Neuron (in vitro differentiated cells): ENCODE results near the gene TMEM178B.
"Not testable (repeated sequence)": the region's sequence is repeated elsewhere in the genome, so short reads cannot be mapped to it uniquely, and the experiment has no call there.

Experiments used
- H2AFZ ChIP-seq: one replicate; pipeline ENCODE4 v1.6.1; 2013; ENCODE audit warnings: low read depth, mild to moderate bottlenecking, inconsistent platforms, low read length, moderate library complexity
- H3K27me3 ChIP-seq: one replicate; pipeline ENCODE4 v1.6.1; 2013; ENCODE audit warnings: low read length; ENCODE audit not compliant: insufficient read depth
- H3K36me3 ChIP-seq: one replicate; pipeline ENCODE4 v1.6.1; 2013; ENCODE audit warnings: low read length; ENCODE audit not compliant: insufficient read depth
- H3K4me1 ChIP-seq: one replicate; pipeline ENCODE4 v1.6.1; 2013; ENCODE audit warnings: low read length; ENCODE audit not compliant: insufficient read depth
- H3K4me3 ChIP-seq: 2 replicates; pipeline ENCODE4 v1.5.1; 2013; ENCODE audit warnings: mild to moderate bottlenecking, low read length, moderate library complexity
- H3K9me3 ChIP-seq: one replicate; pipeline ENCODE4 v1.6.1; 2013; ENCODE audit warnings: low read length

The TMEM178B gene

DNA sequence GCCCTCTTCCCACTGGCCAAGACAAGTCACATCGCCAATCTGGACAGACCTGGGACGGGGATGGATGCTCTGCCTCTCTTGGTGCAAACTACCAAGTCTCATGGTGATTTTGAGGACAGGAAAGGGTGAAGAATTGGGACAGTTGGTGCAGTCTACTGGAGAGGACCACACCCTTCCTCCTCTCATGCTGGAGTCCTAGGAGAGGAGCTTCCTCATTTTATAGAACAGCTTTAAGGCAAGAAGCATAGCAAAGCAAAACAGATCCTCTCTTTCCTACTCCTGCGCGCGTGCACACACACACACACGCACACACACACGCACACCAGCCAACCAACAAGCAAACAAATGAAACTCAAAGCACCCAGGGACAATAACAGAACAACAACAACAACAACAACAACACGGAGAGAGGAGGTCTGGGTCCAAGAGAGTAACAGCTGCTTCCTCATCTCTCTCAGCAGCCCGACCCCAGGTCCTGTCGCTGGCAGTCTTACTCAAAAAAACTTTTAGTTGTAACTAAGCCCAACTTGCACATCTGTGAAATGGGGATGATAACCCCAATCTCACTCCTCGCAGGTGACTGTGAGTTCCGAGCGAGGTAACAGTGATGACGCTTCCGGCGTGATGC is 83.4 kb downstream of the TMEM178B start:
- H3K36me3 ChIP-seq, result no peaks in the 10 kb centered on the region
- no peaks in the 10 kb centered on the region for H3K4me1 ChIP-seq

GRCh38 chr7:141158561-141158960 is 84.7 kb downstream of the TMEM178B start:
- no peak overlapping the region for H3K4me3 ChIP-seq
- no peaks in the 10 kb centered on the region for H3K9me3 ChIP-seq
- no peaks in the 10 kb centered on the region for H3K4me1 ChIP-seq

More for the DNA sequence above, 83.4 kb downstream of the TMEM178B start:
- H3K4me3 ChIP-seq, result no peak overlapping the region
- no peaks in the 10 kb centered on the region for H3K9me3 ChIP-seq
- H3K27me3 ChIP-seq, result no peaks in the 10 kb centered on the region
- H2AFZ ChIP-seq, result no peak overlapping the region

DNA sequence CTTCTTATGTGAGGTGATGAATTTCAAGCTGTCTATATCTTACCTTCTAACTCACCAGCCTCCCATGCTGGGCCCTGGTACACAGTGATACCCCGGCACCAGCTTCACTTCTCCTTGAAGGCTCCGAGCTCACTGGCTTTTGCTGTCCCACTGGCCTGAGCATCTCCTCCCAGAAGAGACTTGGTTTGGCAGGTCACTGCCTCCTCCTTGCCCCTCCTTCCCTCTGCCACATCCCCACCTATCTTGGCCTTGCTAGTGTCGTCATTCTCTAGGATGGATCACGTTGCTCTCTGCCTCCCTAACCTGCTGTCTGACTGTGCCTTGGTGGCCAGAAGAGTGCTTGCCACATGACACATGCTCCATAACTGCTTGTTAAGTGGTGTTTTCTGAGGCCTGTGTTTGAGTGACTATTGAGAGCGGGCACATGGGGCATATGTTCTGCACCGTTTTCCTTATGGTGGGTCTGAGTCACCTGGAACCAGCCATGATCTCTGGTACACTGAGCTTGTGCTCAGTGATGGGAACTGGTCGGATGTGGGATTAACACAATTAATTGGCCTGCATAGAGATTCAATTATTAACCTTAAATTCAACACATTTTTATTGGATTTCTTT is 86.5 kb downstream of the TMEM178B start:
- Histone ChIP-seq H2AFZ (no peak overlapping the region), H3K36me3 (no peaks in the 10 kb centered on the region), H3K4me1 (no peaks in the 10 kb centered on the region), H3K4me3 (no peak overlapping the region), H3K9me3 (no peaks in the 10 kb centered on the region), H3K27me3 (no peaks in the 10 kb centered on the region)

More at GRCh38 chr7:141158561-141158960, 84.7 kb downstream of the TMEM178B start:
- no peaks in the 10 kb centered on the region for H3K36me3 ChIP-seq
- no peak overlapping the region for H2AFZ ChIP-seq
- no peaks in the 10 kb centered on the region for H3K27me3 ChIP-seq

DNA sequence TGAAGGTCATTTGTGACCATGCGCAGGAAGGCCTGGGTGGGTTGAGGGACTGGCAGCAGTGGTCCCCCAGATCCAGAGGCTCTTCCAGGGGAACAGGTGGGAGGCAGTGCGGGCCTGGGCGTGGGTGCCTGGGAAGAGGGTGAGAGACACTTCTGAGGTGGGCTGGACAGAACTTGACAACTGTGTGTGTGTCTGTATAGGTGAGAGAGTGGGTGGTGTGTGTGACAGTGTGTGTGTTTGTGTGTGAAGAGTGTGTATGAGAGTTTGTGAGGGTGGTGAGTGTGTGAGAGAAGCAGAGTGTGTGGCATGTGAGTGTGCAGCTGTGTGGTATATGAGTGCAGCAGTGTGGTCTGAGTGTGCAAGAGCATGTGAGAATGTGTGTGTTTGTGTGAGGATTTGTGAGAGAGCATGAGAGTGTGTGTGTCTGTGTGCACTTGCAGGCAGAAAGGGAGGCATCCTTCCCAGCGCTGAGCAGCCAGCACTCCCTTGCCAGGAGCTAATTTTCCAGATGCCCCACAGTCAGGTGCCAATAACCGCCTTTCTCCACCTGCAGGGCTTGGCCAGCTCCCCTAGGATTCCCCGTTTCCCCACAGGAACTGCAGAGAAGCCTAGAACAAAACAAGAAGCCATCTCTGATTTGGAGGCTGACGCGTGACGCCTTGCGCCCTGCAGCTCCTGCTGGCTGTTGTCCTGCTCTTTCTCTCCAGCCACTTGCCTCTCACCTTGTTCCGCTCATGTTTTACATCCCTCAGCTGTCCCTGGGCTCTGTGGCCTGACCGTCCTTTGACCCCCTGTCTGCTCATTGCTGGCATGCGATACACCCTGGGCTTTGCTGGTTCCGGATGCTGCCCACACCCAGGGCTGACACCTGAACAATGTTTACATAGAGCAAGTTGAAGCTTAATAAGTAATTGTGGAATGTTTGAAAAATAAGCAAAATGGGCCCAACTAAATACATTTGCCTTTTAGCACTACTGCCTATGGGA is 88.0 kb downstream of the TMEM178B start:
- no peaks in the 10 kb centered on the region for H3K4me1 ChIP-seq
- H2AFZ ChIP-seq, result no peak overlapping the region
- no peak overlapping the region for H3K4me3 ChIP-seq
- no peaks in the 10 kb centered on the region for H3K36me3 ChIP-seq
- H3K27me3 ChIP-seq, result no peaks in the 10 kb centered on the region
- no peaks in the 10 kb centered on the region for H3K9me3 ChIP-seq

- no peak overlapping the region for H2AFZ ChIP-seq
- no peak overlapping the region for H3K4me3 ChIP-seq
- no peaks in the 10 kb centered on the region for H3K9me3 ChIP-seq
- no peaks in the 10 kb centered on the region for H3K36me3 ChIP-seq
- H3K4me1 ChIP-seq, result no peaks in the 10 kb centered on the region
- H3K27me3 ChIP-seq, result no peaks in the 10 kb centered on the region
Observed at GRCh38 chr7:141165521-141165920, 91.7 kb downstream of the TMEM178B start.

- Histone ChIP-seq H3K27me3 (no peaks in the 10 kb centered on the region), H3K36me3 (no peaks in the 10 kb centered on the region), H3K4me1 (no peaks in the 10 kb centered on the region), H3K9me3 (no peaks in the 10 kb centered on the region), H3K4me3 (no peak overlapping the region), H2AFZ (no peak overlapping the region)
Observed at GRCh38 chr7:141166926-141167325, 93.1 kb downstream of the TMEM178B start.

DNA sequence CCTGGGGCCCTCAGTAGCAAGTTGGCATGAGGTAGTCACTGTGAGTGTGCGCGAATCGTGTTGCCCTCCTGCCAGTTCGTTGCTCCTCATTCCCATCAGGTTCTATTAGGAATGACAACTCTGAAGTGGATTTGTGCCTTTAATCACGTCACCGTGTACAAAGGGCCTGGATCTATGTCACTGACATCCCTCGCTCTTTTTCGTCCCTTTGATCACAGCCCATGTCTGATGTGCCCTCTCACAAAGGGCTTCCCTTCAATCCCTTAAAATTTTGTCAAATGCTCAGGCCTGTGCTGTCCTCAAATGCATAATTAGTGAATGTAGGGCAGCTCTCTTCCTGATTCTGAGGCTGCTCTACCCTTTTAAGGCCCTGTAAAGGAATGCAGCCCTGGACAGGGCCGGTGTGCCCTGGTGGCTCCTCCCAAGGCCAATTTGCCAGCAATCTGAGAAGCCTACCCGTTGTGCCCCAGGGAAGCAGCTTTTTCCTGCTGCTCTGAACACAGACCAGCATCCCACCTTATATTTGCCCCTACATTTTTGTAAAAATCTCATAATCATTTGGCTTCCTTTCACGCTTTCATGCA is 93.6 kb downstream of the TMEM178B start:
- Histone ChIP-seq H3K4me1 (no peaks in the 10 kb centered on the region), H3K9me3 (no peaks in the 10 kb centered on the region), H3K36me3 (no peaks in the 10 kb centered on the region), H3K27me3 (no peaks in the 10 kb centered on the region), H3K4me3 (no peak overlapping the region), H2AFZ (no peak overlapping the region)

DNA sequence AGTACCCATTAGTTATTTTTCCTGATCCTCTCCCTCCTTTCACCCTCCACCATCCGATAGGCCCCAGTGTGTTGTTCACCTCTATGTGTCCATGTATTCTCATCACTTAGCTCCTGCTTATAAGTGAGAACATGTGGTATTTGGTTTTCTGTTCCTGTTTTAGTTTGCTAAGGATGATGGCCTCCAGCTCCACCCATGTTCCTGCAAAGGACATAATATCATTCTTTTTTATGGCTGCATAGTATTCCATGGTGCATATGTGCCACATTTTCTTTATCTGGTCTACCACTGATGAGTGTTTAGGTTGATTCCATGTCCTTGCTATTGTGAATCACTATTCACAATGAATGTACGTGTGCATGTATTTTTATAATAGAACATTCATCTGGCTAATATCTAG is 95.3 kb downstream of the TMEM178B start:
- not testable (repeated sequence) for H3K4me3 ChIP-seq, H2AFZ ChIP-seq, H3K36me3 ChIP-seq, H3K4me1 ChIP-seq, H3K27me3 ChIP-seq, H3K9me3 ChIP-seq

DNA sequence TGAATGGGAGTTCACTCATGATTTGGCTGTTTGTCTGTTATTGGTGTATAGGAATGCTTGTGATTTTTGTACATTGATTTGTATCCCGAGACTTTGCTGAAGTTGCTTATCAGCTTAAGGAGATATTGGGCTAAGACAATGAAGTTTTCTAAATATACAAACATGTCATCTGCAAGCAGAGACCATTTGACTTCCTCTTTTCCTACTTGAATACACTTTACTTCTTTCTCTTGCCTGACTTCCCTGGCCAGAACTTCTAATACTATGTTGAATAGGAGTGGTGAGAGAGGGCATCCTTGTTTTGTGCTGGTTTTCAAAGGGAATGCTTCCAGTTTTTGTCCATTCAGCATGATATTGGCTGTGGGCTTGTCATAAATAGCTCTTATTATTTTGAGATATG is 101.9 kb downstream of the TMEM178B start:
- not testable (repeated sequence) for H3K4me3 ChIP-seq, H3K4me1 ChIP-seq, H2AFZ ChIP-seq, H3K9me3 ChIP-seq, H3K36me3 ChIP-seq, H3K27me3 ChIP-seq

- not testable (repeated sequence) for H3K27me3 ChIP-seq, H2AFZ ChIP-seq, H3K36me3 ChIP-seq, H3K4me1 ChIP-seq, H3K9me3 ChIP-seq, H3K4me3 ChIP-seq
Observed at GRCh38 chr7:141177120-141177519, 103.3 kb downstream of the TMEM178B start.

DNA sequence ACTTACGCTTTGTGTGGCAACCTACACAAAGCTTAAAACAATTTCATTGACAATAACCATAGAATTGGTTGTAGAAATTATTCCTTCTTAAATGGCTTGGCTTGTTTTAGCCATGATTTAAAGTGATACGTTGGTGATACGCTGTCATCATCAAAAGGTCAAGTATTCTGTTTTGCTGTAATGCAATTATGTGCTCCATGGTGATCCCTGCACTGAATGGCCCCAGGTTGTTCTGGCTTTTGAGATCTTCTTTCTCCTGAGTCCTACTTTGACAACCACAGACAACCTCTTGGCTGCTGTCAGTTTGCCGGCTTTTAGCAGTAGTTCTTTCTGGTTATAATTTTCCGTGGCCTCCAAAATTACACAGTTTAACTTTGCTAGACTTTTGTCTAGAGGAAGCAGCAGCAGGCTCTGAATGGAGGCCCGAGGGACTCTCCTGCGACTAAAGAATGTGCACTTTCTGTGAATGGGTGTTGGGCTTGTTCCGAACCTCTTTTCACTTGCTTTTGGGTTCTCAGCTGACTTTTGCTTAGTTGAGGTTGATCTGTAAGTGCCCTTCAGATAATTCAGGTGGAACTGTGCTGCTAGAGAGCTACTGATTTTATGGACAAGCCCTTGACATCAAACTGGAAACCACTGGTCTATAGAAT is 104.7 kb downstream of the TMEM178B start:
- H3K4me1 ChIP-seq, result no peaks in the 10 kb centered on the region
- no peaks in the 10 kb centered on the region for H3K27me3 ChIP-seq
- no peaks in the 10 kb centered on the region for H3K9me3 ChIP-seq
- H3K4me3 ChIP-seq, result no peak overlapping the region
- no peaks in the 10 kb centered on the region for H3K36me3 ChIP-seq
- no peak overlapping the region for H2AFZ ChIP-seq

DNA sequence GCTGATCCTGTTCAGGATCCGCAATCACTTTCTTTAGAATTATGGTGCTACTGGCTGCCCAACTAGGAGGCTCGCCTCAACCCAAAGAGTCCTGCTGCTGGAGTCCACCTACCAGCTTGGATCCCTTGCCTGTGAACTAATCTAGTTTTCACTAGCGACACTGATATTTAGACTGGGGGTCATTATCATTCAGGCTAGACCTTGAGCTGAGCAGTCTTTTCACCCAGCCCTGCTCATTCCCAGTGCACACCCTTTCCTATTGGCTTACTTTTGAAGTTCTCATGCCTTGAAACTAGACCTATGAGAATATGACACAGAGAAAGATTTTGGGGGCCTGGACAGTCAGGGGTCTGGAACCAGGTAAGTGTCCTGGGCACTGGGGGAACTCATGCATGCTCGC is 107.9 kb downstream of the TMEM178B start:
- H3K27me3 ChIP-seq, result no peaks in the 10 kb centered on the region
- H2AFZ ChIP-seq, result no peak overlapping the region
- H3K9me3 ChIP-seq, result no peaks in the 10 kb centered on the region
- H3K36me3 ChIP-seq, result no peaks in the 10 kb centered on the region
- H3K4me1 ChIP-seq, result no peaks in the 10 kb centered on the region
- no peak overlapping the region for H3K4me3 ChIP-seq
